Measurements from ENCODE around the gene ELAC1.
"Not testable (repeated sequence)": the region's sequence is repeated elsewhere in the genome, so short reads cannot be mapped to it uniquely, and the experiment has no call there.

ELAC1 gene

DNA sequence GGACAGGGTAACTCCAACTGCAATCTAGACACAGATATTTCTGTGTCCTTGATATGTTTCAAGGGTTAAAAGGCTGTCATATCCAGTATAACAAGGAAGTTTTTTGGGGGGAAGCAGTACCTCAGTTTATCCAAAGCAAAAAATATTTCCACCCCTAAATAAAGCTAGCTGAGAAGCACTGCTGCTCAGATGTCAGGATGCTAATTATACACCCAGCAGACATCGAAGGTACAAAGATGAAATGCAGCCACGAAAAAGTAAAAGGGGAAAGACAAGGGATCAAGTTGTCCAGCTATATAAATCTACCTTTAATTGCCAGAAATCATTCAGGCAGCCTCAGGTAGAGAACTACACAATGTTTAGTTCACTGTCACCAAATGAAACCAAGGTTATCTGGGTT, 26.2 kb downstream of the ELAC1 start:
- CTCF ChIA-PET: no interaction called here
- TF ChIP-seq, protein P1, sequence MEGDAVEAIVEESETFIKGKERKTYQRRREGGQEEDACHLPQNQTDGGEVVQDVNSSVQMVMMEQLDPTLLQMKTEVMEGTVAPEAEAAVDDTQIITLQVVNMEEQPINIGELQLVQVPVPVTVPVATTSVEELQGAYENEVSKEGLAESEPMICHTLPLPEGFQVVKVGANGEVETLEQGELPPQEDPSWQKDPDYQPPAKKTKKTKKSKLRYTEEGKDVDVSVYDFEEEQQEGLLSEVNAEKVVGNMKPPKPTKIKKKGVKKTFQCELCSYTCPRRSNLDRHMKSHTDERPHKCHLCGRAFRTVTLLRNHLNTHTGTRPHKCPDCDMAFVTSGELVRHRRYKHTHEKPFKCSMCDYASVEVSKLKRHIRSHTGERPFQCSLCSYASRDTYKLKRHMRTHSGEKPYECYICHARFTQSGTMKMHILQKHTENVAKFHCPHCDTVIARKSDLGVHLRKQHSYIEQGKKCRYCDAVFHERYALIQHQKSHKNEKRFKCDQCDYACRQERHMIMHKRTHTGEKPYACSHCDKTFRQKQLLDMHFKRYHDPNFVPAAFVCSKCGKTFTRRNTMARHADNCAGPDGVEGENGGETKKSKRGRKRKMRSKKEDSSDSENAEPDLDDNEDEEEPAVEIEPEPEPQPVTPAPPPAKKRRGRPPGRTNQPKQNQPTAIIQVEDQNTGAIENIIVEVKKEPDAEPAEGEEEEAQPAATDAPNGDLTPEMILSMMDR (IDR thresholded peaks at IDR 0.05; ENCODE audit: control extremely low read depth, extremely low read depth, low read depth, missing control alignments): no peak
- POLR2A ChIA-PET: no interaction called here
- DNase-seq (ENCODE audit: extremely low spot score): no peak

DNA sequence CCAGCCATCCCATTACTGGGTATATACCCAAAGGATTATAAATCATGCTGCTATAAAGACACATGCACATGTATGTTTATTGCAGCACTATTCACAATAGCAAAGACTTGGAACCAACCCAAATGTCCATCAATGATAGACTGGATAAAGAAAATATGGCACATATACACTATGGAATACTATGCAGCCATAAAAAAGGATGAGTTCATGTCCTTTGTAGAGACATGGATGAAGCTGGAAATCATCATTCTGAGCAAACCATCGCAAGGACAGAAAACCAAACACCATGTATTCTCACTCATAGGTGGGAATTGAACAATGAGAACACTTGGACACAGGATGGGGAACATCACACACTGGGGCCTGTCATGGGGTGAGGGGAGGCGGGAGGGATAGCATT, 35.3 kb downstream of the ELAC1 start:
- DNase-seq (ENCODE audit: extremely low spot score); CTCF ChIA-PET; POLR2A ChIA-PET: not testable (repeated sequence)

DNA sequence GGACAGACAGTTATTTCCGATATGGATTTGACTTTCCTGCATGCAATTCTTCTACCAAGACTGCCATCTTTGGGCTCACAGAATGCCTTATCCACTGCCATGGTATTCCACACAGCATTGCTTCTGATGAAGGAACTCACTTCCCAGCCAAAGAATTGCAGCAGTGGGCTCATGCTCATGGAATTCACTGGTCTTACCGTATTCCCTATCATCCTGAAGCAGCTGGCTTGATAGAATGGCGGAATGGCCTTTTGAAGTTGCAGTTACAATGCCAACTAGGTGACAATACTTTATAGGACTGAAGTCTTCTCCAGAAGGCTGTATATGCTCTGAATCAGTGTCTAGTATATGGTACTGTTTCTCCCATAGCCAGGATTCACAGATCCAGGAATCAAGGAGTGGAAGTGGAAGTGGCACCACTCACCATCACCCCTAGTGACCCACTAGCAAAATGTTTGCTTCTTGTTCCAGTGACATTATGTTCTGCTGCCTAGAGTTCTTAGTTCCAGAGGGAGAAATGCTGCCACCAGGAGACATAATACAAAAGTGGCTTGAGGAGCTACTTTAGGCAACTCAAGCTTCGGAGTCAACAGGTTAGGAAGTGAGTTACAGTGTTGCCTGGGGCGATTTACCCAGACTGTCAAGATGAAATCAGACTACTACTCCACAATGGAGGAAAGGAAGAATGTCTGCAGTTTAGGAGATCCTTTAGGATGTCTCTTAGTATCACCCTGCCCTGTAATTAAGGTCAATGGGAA, 38.4 kb downstream of the ELAC1 start:
- TF ChIP-seq, protein P1 (IDR thresholded peaks at IDR 0.05; ENCODE audit: control extremely low read depth, extremely low read depth, low read depth, missing control alignments): no peak
- ChIA-PET CTCF (interaction anchor here (1.4 kb wide), 1 partner anchor 45 kb away, joined by 5 read pairs; no protein-coding TSS in a partner anchor), POLR2A (no interaction called here)
- no peak for DNase-seq (ENCODE audit: extremely low spot score)

DNA sequence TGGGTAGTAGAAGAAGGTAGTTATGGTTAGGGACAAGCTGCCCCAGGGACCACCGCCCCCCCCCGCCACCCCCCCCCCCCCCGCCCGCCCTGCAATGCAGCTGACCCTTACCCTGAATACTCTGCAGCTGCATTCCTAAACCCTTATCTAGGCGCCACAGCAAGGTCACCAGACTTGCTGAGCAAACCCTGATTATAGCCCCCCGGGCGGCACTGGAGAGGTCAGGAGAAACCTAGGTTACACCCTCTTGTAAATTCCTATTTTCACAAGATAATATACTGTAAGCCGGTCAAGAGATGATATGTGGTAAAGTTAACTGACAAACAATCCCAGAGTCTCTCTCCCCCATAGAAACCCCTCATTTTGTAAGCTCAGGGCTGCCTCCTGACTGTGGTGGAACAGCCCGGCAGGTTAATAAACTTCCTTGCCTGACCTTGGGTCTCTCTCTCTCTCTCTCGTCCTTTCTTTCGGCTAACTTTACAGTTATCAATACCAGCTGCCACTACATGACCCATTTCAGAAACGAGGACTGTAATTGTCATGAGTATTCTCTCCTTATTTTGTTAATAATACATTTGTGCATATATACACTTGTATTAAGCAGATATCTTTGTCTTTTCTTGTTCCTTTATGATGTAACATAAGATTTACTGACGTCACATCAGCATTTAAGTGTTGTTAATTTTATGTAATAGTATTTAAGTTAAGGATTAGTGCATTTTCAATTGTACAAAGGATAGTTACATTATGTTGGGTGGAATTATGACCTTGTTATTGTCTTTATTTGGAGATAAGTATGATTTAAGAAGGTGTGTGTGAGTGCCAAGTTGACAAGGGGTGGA, 39.3 kb downstream of the ELAC1 start:
- DNase-seq (ENCODE audit: extremely low spot score): no peak
- ChIA-PET POLR2A (no interaction called here), CTCF (interaction anchor here (1.4 kb wide), 1 partner anchor 44 kb away, joined by 5 read pairs; no protein-coding TSS in a partner anchor)
- TF ChIP-seq, protein P1 (IDR thresholded peaks at IDR 0.05; ENCODE audit: control extremely low read depth, extremely low read depth, low read depth, missing control alignments): no peak

DNA sequence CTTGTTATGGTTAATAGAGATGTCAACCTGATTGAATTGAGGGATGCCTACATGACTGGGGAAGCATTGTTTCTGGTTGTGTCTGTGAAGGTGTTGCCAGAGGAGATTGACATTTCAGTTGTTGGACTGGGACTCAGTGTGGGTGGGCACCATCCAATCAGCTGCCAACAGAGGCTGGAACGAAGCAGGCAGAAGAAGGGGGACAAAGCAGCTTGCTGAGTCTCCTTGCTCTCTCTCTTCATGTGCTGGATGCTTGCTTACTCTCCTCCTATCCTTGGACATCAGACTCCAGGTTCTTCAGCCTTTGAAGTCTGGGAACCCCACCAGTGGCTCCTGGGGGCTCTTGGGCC, 39.9 kb downstream of the ELAC1 start:
- no peak for DNase-seq (ENCODE audit: extremely low spot score)
- TF ChIP-seq, protein P1 (IDR thresholded peaks at IDR 0.05; ENCODE audit: control extremely low read depth, extremely low read depth, low read depth, missing control alignments): no peak
- ChIA-PET CTCF (interaction anchor here (1.8 kb wide), 1 partner anchor 22 kb away, joined by 4 read pairs; the partner anchor contains the start of gene SMAD4), POLR2A (interaction anchor here (1.2 kb wide), 1 partner anchor 22 kb away, joined by 3 read pairs; the partner anchor contains the start of gene SMAD4)

DNA sequence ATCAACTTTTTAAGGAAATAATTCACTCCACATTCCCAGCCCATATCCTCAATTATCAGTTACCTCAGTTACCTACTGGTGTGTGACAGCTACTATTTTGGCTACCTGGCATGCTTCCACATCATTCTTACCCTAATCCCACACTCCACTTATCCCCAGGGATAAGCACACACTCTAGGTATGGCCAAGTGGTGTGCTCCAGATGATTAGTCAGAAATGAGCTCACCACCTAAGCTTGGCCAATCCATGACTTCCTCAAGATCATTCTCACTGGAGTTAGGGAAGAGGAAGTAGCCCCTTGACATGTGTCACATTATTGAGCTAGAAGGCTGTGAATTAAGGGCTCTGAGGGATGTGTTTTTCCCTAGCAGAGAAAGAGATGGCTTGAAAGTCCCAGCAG, 41.2 kb downstream of the ELAC1 start:
- no peak for DNase-seq (ENCODE audit: extremely low spot score)
- TF ChIP-seq, protein P1 (IDR thresholded peaks at IDR 0.05; ENCODE audit: control extremely low read depth, extremely low read depth, low read depth, missing control alignments): no peak
- ChIA-PET CTCF (interaction anchor here (1.1 to 1.9 kb wide), 6 partner anchors 12 to 153 kb away, joined by 3 to 5 read pairs (median 4); partner anchors contain the start of gene SMAD4), POLR2A (interaction anchor here (1.2 kb wide), 1 partner anchor 21 kb away, joined by 3 read pairs; the partner anchor contains the start of gene SMAD4)

All from GM10248 (cell line).